Mesothelial cell of epicardium (in vitro differentiated cells): Measurements from ENCODE around the gene DYNC2H1. TPM values are rescaled to one million over a fixed set of nuclear protein-coding genes. Genes with fewer than 3 reads are reported as not detected.

Source experiments
- DNase-seq, 2 experiments: peaks; one replicate each; pipeline ENCODE4 v3.0.0; 2021; ENCODE audit warnings: low spot score in 2 of 2; ENCODE audit not compliant: unreplicated experiment in 2 of 2
- H3K27ac Mint-ChIP-seq: 2 replicates; pipeline ENCODE4 v1.8.0; 2021; ENCODE audit warnings: mixed read lengths
- H3K27me3 Mint-ChIP-seq: 2 replicates; pipeline ENCODE4 v1.8.0; 2021; ENCODE audit warnings: low read depth, mixed read lengths
- H3K36me3 Mint-ChIP-seq: 2 replicates; pipeline ENCODE4 v1.8.0; 2021; ENCODE audit warnings: mixed read lengths
- H3K4me1 Mint-ChIP-seq: 2 replicates; pipeline ENCODE4 v1.8.0; 2021; ENCODE audit warnings: mixed read lengths
- H3K4me3 Mint-ChIP-seq: 2 replicates; pipeline ENCODE4 v1.8.0; 2021; ENCODE audit warnings: mild to moderate bottlenecking, moderate library complexity, mixed read lengths
- H3K9me3 Mint-ChIP-seq: 2 replicates; pipeline ENCODE4 v1.8.0; 2021; ENCODE audit warnings: mixed read lengths
- total RNA-seq: library from RNA; stranded (reverse); gene quantifications from 3 replicates; pipeline ENCODE4 v1.2.1, GENCODE V29; 2021
- TF ChIP-seq, protein P1 (sequence below): fragments of 200-600 bp; sonication (generic); IDR thresholded peaks from one replicate; pipeline ENCODE4 v1.5.0; 2021; ENCODE audit warnings: antibody characterized with exemption; ENCODE audit not compliant: unreplicated experiment

Gene DYNC2H1
- total RNA-seq, 1 donor from 2014 or later: 18.0 TPM

- H3K36me3 Mint-ChIP-seq: peaks cover 14% of the 10 kb centered on the region
- DNase-seq: no peak
- H3K4me1 Mint-ChIP-seq: no peaks in the 10 kb centered on the region
- no peak overlapping the region for H3K27ac Mint-ChIP-seq
- H3K27me3 Mint-ChIP-seq: no peaks in the 10 kb centered on the region
- H3K9me3 Mint-ChIP-seq: no peaks in the 10 kb centered on the region
- no peak overlapping the region for H3K4me3 Mint-ChIP-seq
- TF ChIP-seq, protein P1, sequence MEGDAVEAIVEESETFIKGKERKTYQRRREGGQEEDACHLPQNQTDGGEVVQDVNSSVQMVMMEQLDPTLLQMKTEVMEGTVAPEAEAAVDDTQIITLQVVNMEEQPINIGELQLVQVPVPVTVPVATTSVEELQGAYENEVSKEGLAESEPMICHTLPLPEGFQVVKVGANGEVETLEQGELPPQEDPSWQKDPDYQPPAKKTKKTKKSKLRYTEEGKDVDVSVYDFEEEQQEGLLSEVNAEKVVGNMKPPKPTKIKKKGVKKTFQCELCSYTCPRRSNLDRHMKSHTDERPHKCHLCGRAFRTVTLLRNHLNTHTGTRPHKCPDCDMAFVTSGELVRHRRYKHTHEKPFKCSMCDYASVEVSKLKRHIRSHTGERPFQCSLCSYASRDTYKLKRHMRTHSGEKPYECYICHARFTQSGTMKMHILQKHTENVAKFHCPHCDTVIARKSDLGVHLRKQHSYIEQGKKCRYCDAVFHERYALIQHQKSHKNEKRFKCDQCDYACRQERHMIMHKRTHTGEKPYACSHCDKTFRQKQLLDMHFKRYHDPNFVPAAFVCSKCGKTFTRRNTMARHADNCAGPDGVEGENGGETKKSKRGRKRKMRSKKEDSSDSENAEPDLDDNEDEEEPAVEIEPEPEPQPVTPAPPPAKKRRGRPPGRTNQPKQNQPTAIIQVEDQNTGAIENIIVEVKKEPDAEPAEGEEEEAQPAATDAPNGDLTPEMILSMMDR: no peak
Observed at GRCh38 chr11:103257360-103257759, 148.1 kb downstream of the DYNC2H1 start.

- no peaks in the 10 kb centered on the region for H3K4me1 Mint-ChIP-seq
- H3K4me3 Mint-ChIP-seq: no peak overlapping the region
- H3K9me3 Mint-ChIP-seq: peaks cover 8% of the 10 kb centered on the region
- peaks cover 17% of the 10 kb centered on the region for H3K36me3 Mint-ChIP-seq
- TF ChIP-seq, protein P1: no peak
- no peak overlapping the region for H3K27ac Mint-ChIP-seq
- no peak for DNase-seq
- no peaks in the 10 kb centered on the region for H3K27me3 Mint-ChIP-seq
Observed at GRCh38 chr11:103266167-103266831, 157.1 kb downstream of the DYNC2H1 start.

DNA sequence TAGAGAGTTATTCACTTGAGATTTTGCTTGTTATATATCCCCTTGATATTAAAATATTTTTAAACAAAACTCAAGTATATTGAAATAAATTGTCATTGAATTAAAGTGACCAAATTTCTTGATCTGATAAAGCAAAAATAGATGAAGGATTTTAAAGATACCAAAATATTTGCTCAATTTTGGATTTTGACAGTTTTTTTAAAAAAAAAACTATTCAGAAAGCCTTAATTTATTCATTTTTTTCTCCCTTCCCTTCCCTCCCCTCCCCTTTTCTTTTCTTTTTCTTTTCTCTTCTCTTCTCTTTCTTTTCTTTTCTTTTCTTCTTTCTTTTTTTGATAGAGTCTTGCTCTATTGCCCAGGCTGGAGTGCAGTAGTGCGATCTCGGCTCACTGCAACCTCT lies 163.7 kb downstream of the DYNC2H1 start:
- H3K4me1 Mint-ChIP-seq: no peaks in the 10 kb centered on the region

DNA sequence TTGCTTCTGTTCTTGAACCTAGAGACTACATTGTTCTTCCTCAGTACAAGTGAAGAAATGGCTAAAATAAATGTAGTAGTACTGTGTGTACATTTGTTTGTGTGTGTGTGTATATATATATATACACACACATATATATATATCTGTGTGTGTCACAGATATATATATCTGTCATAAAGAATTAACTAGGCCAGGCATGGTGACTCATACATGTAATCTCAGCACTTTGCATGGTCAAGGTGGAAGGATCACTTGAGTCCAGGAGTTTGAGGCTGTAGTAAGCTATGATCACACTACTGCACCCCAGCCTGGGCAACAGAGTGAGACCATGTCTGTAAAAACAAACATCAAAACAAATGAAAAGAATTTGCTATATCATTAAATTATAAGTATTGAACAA lies 164.8 kb downstream of the DYNC2H1 start:
- Mint-ChIP-seq H3K4me1 (no peaks in the 10 kb centered on the region), H3K27ac (no peak overlapping the region), H3K27me3 (no peaks in the 10 kb centered on the region), H3K4me3 (no peak overlapping the region), H3K9me3 (no peaks in the 10 kb centered on the region), H3K36me3 (peaks cover 3% of the 10 kb centered on the region)
- TF ChIP-seq, protein P1: no peak
- no peak for DNase-seq

More for the DNA sequence above, 163.7 kb downstream of the DYNC2H1 start:
- no peak overlapping the region for H3K4me3 Mint-ChIP-seq
- H3K36me3 Mint-ChIP-seq: peaks cover 3% of the 10 kb centered on the region
- no peak overlapping the region for H3K27ac Mint-ChIP-seq
- no peak for DNase-seq
- H3K9me3 Mint-ChIP-seq: no peaks in the 10 kb centered on the region
- no peaks in the 10 kb centered on the region for H3K27me3 Mint-ChIP-seq
- TF ChIP-seq, protein P1: no peak

DNA sequence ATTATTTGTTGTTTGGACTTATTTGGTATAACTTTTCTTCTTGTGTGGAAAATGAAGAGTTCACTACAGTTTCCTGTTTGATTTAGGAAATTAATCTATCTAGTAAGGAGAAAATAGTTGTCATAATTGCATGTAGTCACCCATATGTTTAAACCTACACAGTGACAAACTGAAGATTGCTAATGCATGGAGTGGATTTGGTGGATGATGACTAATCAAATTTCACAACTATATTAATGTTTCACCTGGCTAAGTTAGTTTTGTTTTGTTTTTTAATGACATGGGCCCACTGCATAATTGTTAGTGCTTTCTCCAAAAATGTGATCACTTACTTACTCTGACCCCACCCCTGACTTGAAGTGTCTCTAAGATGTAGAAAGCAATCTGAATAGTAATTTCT lies 170.6 kb downstream of the DYNC2H1 start:
- no peaks in the 10 kb centered on the region for H3K27me3 Mint-ChIP-seq
- H3K36me3 Mint-ChIP-seq: no peaks in the 10 kb centered on the region
- no peak overlapping the region for H3K4me3 Mint-ChIP-seq
- H3K4me1 Mint-ChIP-seq: peaks cover 6% of the 10 kb centered on the region
- H3K27ac Mint-ChIP-seq: no peak overlapping the region
- TF ChIP-seq, protein P1: no peak
- no peak for DNase-seq
- no peaks in the 10 kb centered on the region for H3K9me3 Mint-ChIP-seq
